WTC11 (cell line): Measurements from ENCODE around the gene TES. TPM values are rescaled to one million over a fixed set of nuclear protein-coding genes. Genes with fewer than 3 reads are reported as not detected.

Experiments used
- ATAC-seq: fragments of 200-7000 bp; cut with Tn5 transposase; 2 replicates; pipeline ENCODE4 v1.10.0; 2021; ENCODE audit warnings: mild to moderate bottlenecking, moderate library complexity
- CTCF ChIA-PET: fragments of 300-600 bp; sonication (Branson Sonifier 250); formaldehyde crosslinking; loops from one replicate; lab custom pipeline; 2021; ENCODE audit warnings: antibody characterized with exemption; lab: Charles Lee
- POLR2A ChIA-PET: fragments of 350-600 bp; sonication (Branson Sonifier 250); formaldehyde crosslinking; loops from one replicate; lab custom pipeline; 2021; ENCODE audit warnings: antibody characterized with exemption; lab: Charles Lee
- DNase-seq: peaks from one replicate; pipeline ENCODE4 v3.0.0; 2021; ENCODE audit warnings: low spot score
- H3K27ac Mint-ChIP-seq: 2 replicates; pipeline ENCODE4 v1.8.0; 2021; ENCODE audit warnings: mixed read lengths
- H3K27me3 Mint-ChIP-seq: 2 replicates; pipeline ENCODE4 v1.8.0; 2021; ENCODE audit warnings: low read depth, mild to moderate bottlenecking, moderate library complexity, mixed read lengths
- H3K36me3 Mint-ChIP-seq: 2 replicates; pipeline ENCODE4 v1.8.0; 2021; ENCODE audit warnings: mixed read lengths
- H3K4me1 Mint-ChIP-seq: 2 replicates; pipeline ENCODE4 v1.8.0; 2022; ENCODE audit warnings: mixed read lengths
- H3K4me3 Mint-ChIP-seq: 2 replicates; pipeline ENCODE4 v1.8.0; 2021; ENCODE audit warnings: mild to moderate bottlenecking, moderate library complexity, mixed read lengths
- H3K9me3 Mint-ChIP-seq: 2 replicates; pipeline ENCODE4 v1.8.0; 2021; ENCODE audit warnings: mixed read lengths
- CBFB ChIP-seq: sonication (generic); formaldehyde crosslinking; IDR thresholded peaks from 2 replicates; pipeline ENCODE4 v1.8.1; 2022; ENCODE audit warnings: mild to moderate bottlenecking, low read depth, missing genetic modification reagents
- CREM ChIP-seq: sonication (generic); formaldehyde crosslinking; IDR thresholded peaks from 2 replicates; pipeline ENCODE4 v1.8.1; 2022; ENCODE audit warnings: mild to moderate bottlenecking, missing genetic modification reagents, moderate library complexity
- ELF4 ChIP-seq: sonication (generic); formaldehyde crosslinking; IDR thresholded peaks from 2 replicates; pipeline ENCODE4 v1.8.1; 2022; ENCODE audit warnings: low read depth, mild to moderate bottlenecking, moderate library complexity, missing genetic modification reagents
- ERG ChIP-seq: fragments of 250-450 bp; sonication (Bioruptor Pico); IDR thresholded peaks from 2 replicates; pipeline ENCODE4 v1.8.0; 2021; ENCODE audit warnings: mild to moderate bottlenecking
- GTF2I ChIP-seq: fragments of 250-450 bp; sonication (Bioruptor Pico); conservative IDR thresholded peaks from 2 replicates; pipeline ENCODE4 v1.4.0; 2021; ENCODE audit warnings: mild to moderate bottlenecking
- HMGA2 ChIP-seq: fragments of 250-450 bp; sonication (Bioruptor Pico); IDR thresholded peaks from 2 replicates; pipeline ENCODE4 v1.4.0; 2021; ENCODE audit warnings: mild to moderate bottlenecking, moderate library complexity
- NR2C2 ChIP-seq: sonication (generic); formaldehyde crosslinking; IDR thresholded peaks from 2 replicates; pipeline ENCODE4 v1.8.0; 2022; ENCODE audit warnings: mild to moderate bottlenecking, missing genetic modification reagents
- SMAD3 ChIP-seq: sonication (generic); formaldehyde crosslinking; IDR thresholded peaks from 2 replicates; pipeline ENCODE4 v1.8.0; 2022; ENCODE audit warnings: missing genetic modification reagents, mild to moderate bottlenecking, borderline replicate concordance
- SMAD4 ChIP-seq: sonication (generic); formaldehyde crosslinking; IDR thresholded peaks from 2 replicates; pipeline ENCODE4 v1.8.0; 2022; ENCODE audit warnings: mild to moderate bottlenecking, missing genetic modification reagents
- TEAD1 ChIP-seq: sonication (generic); formaldehyde crosslinking; IDR thresholded peaks from 2 replicates; pipeline ENCODE4 v1.8.0; 2022; ENCODE audit warnings: mild to moderate bottlenecking, missing genetic modification reagents
- TEAD4 ChIP-seq: sonication (generic); formaldehyde crosslinking; IDR thresholded peaks from 2 replicates; pipeline ENCODE4 v1.8.0; 2022; ENCODE audit warnings: mild to moderate bottlenecking, missing genetic modification reagents
- ZNF138 ChIP-seq: sonication (generic); formaldehyde crosslinking; conservative IDR thresholded peaks from 2 replicates; pipeline ENCODE4 v1.8.1; 2022; ENCODE audit warnings: mild to moderate bottlenecking, moderate library complexity, missing genetic modification reagents
- ZNF232 ChIP-seq: sonication (generic); formaldehyde crosslinking; IDR thresholded peaks from 2 replicates; pipeline ENCODE4 v1.8.0; 2022; ENCODE audit warnings: mild to moderate bottlenecking, missing genetic modification reagents
- ZNF396 ChIP-seq: fragments of 250-450 bp; sonication (Bioruptor Pico); IDR thresholded peaks from 2 replicates; pipeline ENCODE4 v1.8.0; 2021; ENCODE audit warnings: mild to moderate bottlenecking, moderate library complexity, borderline replicate concordance
- ZNF416 ChIP-seq: fragments of 250-450 bp; sonication (Bioruptor Pico); IDR thresholded peaks from 2 replicates; pipeline ENCODE4 v1.9.0; 2021; ENCODE audit warnings: mild to moderate bottlenecking, inconsistent platforms
- ZNF671 ChIP-seq: fragments of 250-450 bp; sonication (Bioruptor Pico); IDR thresholded peaks from 2 replicates; pipeline ENCODE4 v1.8.0; 2021; ENCODE audit warnings: mild to moderate bottlenecking
- total RNA-seq: library from RNA; stranded (reverse); gene quantifications from 3 replicates; pipeline ENCODE4 v1.2.3, GENCODE V29; 2021
- TF ChIP-seq, protein P1 (sequence below): fragments of 250-450 bp; sonication (Bioruptor Pico); IDR thresholded peaks from 2 replicates; pipeline ENCODE4 v1.9.0; 2021; ENCODE audit warnings: mild to moderate bottlenecking
- TF ChIP-seq, protein P2 (sequence below): sonication (generic); formaldehyde crosslinking; IDR thresholded peaks from 2 replicates; pipeline ENCODE4 v1.8.0; 2022; ENCODE audit warnings: mild to moderate bottlenecking, missing genetic modification reagents
- TF ChIP-seq, protein P3 (sequence below): sonication (generic); formaldehyde crosslinking; IDR thresholded peaks from 2 replicates; pipeline ENCODE4 v1.8.1; 2023; ENCODE audit warnings: mild to moderate bottlenecking, missing genetic modification reagents, borderline replicate concordance

TES gene
- total RNA-seq, 1 experiment from 2014 or later: 48.5 TPM

DNA sequence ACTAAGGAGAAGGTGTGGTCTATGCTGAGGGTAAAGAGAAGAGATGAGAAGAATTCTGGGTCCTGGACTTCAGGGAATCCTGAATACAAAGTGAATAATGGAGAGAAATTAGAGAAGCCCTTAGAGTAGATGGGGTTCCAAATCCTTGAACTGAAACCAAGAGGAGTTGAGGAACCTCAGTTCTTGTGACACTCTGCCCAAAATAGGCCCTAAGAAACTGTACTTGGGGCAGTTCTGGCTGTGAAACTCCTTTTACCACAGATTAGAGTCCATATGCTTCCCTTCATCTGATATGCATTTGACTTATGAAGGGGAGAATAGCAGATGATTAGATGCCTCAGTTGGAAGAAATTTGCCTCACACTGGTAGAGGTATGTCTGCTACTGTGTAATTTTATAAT, 19.0 kb downstream of the TES start:
- no peaks in the 10 kb centered on the region for H3K36me3 Mint-ChIP-seq
- ATAC-seq (no peak), DNase-seq (no peak)
- H3K4me1 Mint-ChIP-seq: peaks cover 28% of the 10 kb centered on the region
- H3K27me3 Mint-ChIP-seq: no peaks in the 10 kb centered on the region
- H3K9me3 Mint-ChIP-seq: no peaks in the 10 kb centered on the region
- H3K4me3 Mint-ChIP-seq: no peak overlapping the region
- ChIA-PET POLR2A (no interaction called here), CTCF (interaction anchor here (9.1 kb wide), 1 partner anchor 49 kb away, joined by 100 read pairs; no protein-coding TSS in a partner anchor)
- TF ChIP-seq ZNF232: no peak
- TF ChIP-seq, protein P1, sequence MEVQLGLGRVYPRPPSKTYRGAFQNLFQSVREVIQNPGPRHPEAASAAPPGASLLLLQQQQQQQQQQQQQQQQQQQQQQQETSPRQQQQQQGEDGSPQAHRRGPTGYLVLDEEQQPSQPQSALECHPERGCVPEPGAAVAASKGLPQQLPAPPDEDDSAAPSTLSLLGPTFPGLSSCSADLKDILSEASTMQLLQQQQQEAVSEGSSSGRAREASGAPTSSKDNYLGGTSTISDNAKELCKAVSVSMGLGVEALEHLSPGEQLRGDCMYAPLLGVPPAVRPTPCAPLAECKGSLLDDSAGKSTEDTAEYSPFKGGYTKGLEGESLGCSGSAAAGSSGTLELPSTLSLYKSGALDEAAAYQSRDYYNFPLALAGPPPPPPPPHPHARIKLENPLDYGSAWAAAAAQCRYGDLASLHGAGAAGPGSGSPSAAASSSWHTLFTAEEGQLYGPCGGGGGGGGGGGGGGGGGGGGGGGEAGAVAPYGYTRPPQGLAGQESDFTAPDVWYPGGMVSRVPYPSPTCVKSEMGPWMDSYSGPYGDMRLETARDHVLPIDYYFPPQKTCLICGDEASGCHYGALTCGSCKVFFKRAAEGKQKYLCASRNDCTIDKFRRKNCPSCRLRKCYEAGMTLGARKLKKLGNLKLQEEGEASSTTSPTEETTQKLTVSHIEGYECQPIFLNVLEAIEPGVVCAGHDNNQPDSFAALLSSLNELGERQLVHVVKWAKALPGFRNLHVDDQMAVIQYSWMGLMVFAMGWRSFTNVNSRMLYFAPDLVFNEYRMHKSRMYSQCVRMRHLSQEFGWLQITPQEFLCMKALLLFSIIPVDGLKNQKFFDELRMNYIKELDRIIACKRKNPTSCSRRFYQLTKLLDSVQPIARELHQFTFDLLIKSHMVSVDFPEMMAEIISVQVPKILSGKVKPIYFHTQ (CRISPR knock-in tag): no peak
- no peak for TF ChIP-seq ZNF671 (CRISPR knock-in tag)
- TF ChIP-seq TEAD4 (CRISPR knock-in tag): no peak
- no peak for TF ChIP-seq ZNF138 (CRISPR knock-in tag)
- no peak for TF ChIP-seq SMAD3
- no peak for TF ChIP-seq CREM (CRISPR knock-in tag)
- no peak for TF ChIP-seq ERG (CRISPR knock-in tag)
- no peak for TF ChIP-seq TEAD1 (CRISPR knock-in tag)
- no peak for TF ChIP-seq HMGA2 (CRISPR knock-in tag)
- no peak for TF ChIP-seq SMAD4
- TF ChIP-seq GTF2I: no peak
- no peak for TF ChIP-seq ELF4 (CRISPR knock-in tag)
- TF ChIP-seq CBFB: no peak
- TF ChIP-seq, protein P2, sequence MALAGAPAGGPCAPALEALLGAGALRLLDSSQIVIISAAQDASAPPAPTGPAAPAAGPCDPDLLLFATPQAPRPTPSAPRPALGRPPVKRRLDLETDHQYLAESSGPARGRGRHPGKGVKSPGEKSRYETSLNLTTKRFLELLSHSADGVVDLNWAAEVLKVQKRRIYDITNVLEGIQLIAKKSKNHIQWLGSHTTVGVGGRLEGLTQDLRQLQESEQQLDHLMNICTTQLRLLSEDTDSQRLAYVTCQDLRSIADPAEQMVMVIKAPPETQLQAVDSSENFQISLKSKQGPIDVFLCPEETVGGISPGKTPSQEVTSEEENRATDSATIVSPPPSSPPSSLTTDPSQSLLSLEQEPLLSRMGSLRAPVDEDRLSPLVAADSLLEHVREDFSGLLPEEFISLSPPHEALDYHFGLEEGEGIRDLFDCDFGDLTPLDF (CRISPR knock-in tag): no peak
- TF ChIP-seq ZNF396 (CRISPR knock-in tag): no peak
- TF ChIP-seq ZNF416 (CRISPR knock-in tag): no peak
- no peak for TF ChIP-seq NR2C2 (CRISPR knock-in tag)
- TF ChIP-seq, protein P3, sequence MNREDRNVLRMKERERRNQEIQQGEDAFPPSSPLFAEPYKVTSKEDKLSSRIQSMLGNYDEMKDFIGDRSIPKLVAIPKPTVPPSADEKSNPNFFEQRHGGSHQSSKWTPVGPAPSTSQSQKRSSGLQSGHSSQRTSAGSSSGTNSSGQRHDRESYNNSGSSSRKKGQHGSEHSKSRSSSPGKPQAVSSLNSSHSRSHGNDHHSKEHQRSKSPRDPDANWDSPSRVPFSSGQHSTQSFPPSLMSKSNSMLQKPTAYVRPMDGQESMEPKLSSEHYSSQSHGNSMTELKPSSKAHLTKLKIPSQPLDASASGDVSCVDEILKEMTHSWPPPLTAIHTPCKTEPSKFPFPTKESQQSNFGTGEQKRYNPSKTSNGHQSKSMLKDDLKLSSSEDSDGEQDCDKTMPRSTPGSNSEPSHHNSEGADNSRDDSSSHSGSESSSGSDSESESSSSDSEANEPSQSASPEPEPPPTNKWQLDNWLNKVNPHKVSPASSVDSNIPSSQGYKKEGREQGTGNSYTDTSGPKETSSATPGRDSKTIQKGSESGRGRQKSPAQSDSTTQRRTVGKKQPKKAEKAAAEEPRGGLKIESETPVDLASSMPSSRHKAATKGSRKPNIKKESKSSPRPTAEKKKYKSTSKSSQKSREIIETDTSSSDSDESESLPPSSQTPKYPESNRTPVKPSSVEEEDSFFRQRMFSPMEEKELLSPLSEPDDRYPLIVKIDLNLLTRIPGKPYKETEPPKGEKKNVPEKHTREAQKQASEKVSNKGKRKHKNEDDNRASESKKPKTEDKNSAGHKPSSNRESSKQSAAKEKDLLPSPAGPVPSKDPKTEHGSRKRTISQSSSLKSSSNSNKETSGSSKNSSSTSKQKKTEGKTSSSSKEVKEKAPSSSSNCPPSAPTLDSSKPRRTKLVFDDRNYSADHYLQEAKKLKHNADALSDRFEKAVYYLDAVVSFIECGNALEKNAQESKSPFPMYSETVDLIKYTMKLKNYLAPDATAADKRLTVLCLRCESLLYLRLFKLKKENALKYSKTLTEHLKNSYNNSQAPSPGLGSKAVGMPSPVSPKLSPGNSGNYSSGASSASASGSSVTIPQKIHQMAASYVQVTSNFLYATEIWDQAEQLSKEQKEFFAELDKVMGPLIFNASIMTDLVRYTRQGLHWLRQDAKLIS (CRISPR knock-in tag): no peak
- TF ChIP-seq, all 79 proteins: peak for 0
- no peak overlapping the region for H3K27ac Mint-ChIP-seq
